ENCODE results near the gene ALDH1L2. TPM values are rescaled to one million over a fixed set of nuclear protein-coding genes. Genes with fewer than 3 reads are reported as not detected.
A peak's percentile ranks its signal among the peaks of the same experiment; 100 is the strongest.

Gene ALDH1L2
- total and polyA plus RNA-seq, 9 donors: 3.7 to 10.6 (median 6.9) TPM

- H3K27me3 ChIP-seq (ENCODE audit: control insufficient read depth, insufficient read depth, low read length): no peaks in the 10 kb centered on the region
- 83% methylated on average over 1 of the region's 4 CpGs for WGBS (ENCODE audit: insufficient coverage)
- no peak overlapping the region for H3K4me3 ChIP-seq (ENCODE audit: low read length)
- H3K27ac ChIP-seq (ENCODE audit: low read length): no peak overlapping the region
- H3K9me3 ChIP-seq (replicated peaks; ENCODE audit: control insufficient read depth, low read depth, low read length): no peaks in the 10 kb centered on the region
- no peaks in the 10 kb centered on the region for H3K4me1 ChIP-seq (ENCODE audit: control insufficient read depth, insufficient read depth, low read length)
- H3K36me3 ChIP-seq (ENCODE audit: control insufficient read depth, insufficient read depth, low read length): peaks cover 17% of the 10 kb centered on the region
- DNase-seq: no peak
Measured at GRCh38 chr12:105069936-105070702, 14.1 kb downstream of the ALDH1L2 start.

- DNase-seq: peak; percentile 21
- no peaks in the 10 kb centered on the region for H3K27me3 ChIP-seq (ENCODE audit: control insufficient read depth, insufficient read depth, low read length)
- 28% methylated on average over 5 of the region's 6 CpGs for WGBS (ENCODE audit: insufficient coverage)
- H3K4me1 ChIP-seq (ENCODE audit: control insufficient read depth, insufficient read depth, low read length): no peaks in the 10 kb centered on the region
- no peaks in the 10 kb centered on the region for H3K9me3 ChIP-seq (replicated peaks; ENCODE audit: control insufficient read depth, low read depth, low read length)
- no peak overlapping the region for H3K4me3 ChIP-seq (ENCODE audit: low read length)
- no peak overlapping the region for H3K27ac ChIP-seq (ENCODE audit: low read length)
- peaks cover 19% of the 10 kb centered on the region for H3K36me3 ChIP-seq (ENCODE audit: control insufficient read depth, insufficient read depth, low read length)
Measured at GRCh38 chr12:105067511-105068031, 16.7 kb downstream of the ALDH1L2 start.

- no peaks in the 10 kb centered on the region for H3K4me1 ChIP-seq (ENCODE audit: control insufficient read depth, insufficient read depth, low read length)
- no peak overlapping the region for H3K27ac ChIP-seq (ENCODE audit: low read length)
- H3K27me3 ChIP-seq (ENCODE audit: control insufficient read depth, insufficient read depth, low read length): no peaks in the 10 kb centered on the region
- no peaks in the 10 kb centered on the region for H3K9me3 ChIP-seq (replicated peaks; ENCODE audit: control insufficient read depth, low read depth, low read length)
- H3K4me3 ChIP-seq (ENCODE audit: low read length): no peak overlapping the region
- 64% methylated on average over 5 of the region's 7 CpGs for WGBS (ENCODE audit: insufficient coverage)
- DNase-seq: no peak
- peaks cover 24% of the 10 kb centered on the region for H3K36me3 ChIP-seq (ENCODE audit: control insufficient read depth, insufficient read depth, low read length)
Measured at GRCh38 chr12:105064564-105065178, 19.6 kb downstream of the ALDH1L2 start.

- Histone ChIP-seq H3K9me3 (replicated peaks; ENCODE audit: control insufficient read depth, low read depth, low read length) (no peaks in the 10 kb centered on the region), H3K4me1 (ENCODE audit: control insufficient read depth, insufficient read depth, low read length) (no peaks in the 10 kb centered on the region), H3K36me3 (ENCODE audit: control insufficient read depth, insufficient read depth, low read length) (peaks cover 15% of the 10 kb centered on the region), H3K27me3 (ENCODE audit: control insufficient read depth, insufficient read depth, low read length) (no peaks in the 10 kb centered on the region), H3K4me3 (ENCODE audit: low read length) (no peak overlapping the region), H3K27ac (ENCODE audit: low read length) (no peak overlapping the region)
- 85% methylated on average over 2 of the region's 11 CpGs for WGBS (ENCODE audit: insufficient coverage)
- DNase-seq: no peak
Measured at GRCh38 chr12:105060715-105061378, 23.4 kb downstream of the ALDH1L2 start.

- WGBS (ENCODE audit: insufficient coverage): no CpG with 5 or more reads among the region's 2 CpGs
- Histone ChIP-seq H3K4me3 (ENCODE audit: low read length) (no peak overlapping the region), H3K36me3 (ENCODE audit: control insufficient read depth, insufficient read depth, low read length) (peaks cover 13% of the 10 kb centered on the region), H3K27me3 (ENCODE audit: control insufficient read depth, insufficient read depth, low read length) (no peaks in the 10 kb centered on the region), H3K27ac (ENCODE audit: low read length) (no peak overlapping the region), H3K4me1 (ENCODE audit: control insufficient read depth, insufficient read depth, low read length) (no peaks in the 10 kb centered on the region), H3K9me3 (replicated peaks; ENCODE audit: control insufficient read depth, low read depth, low read length) (peaks cover 2% of the 10 kb centered on the region)
- DNase-seq: no peak
Measured at GRCh38 chr12:105057174-105057573, 27.1 kb downstream of the ALDH1L2 start.

GRCh38 chr12:105053116-105053572 is 31.1 kb downstream of the ALDH1L2 start:
- peak; percentile 86 for DNase-seq
- WGBS (ENCODE audit: insufficient coverage): no CpG with 5 or more reads among the region's 2 CpGs
- Histone ChIP-seq H3K4me3 (ENCODE audit: low read length) (no peak overlapping the region), H3K27ac (ENCODE audit: low read length) (no peak overlapping the region), H3K27me3 (ENCODE audit: control insufficient read depth, insufficient read depth, low read length) (no peaks in the 10 kb centered on the region), H3K4me1 (ENCODE audit: control insufficient read depth, insufficient read depth, low read length) (no peaks in the 10 kb centered on the region), H3K36me3 (ENCODE audit: control insufficient read depth, insufficient read depth, low read length) (peaks cover 6% of the 10 kb centered on the region), H3K9me3 (replicated peaks; ENCODE audit: control insufficient read depth, low read depth, low read length) (peaks cover 2% of the 10 kb centered on the region)

- DNase-seq: no peak
- no peak overlapping the region for H3K27ac ChIP-seq (ENCODE audit: low read length)
- H3K27me3 ChIP-seq (ENCODE audit: control insufficient read depth, insufficient read depth, low read length): no peaks in the 10 kb centered on the region
- peaks cover 6% of the 10 kb centered on the region for H3K36me3 ChIP-seq (ENCODE audit: control insufficient read depth, insufficient read depth, low read length)
- no peaks in the 10 kb centered on the region for H3K4me1 ChIP-seq (ENCODE audit: control insufficient read depth, insufficient read depth, low read length)
- no peak overlapping the region for H3K4me3 ChIP-seq (ENCODE audit: low read length)
- H3K9me3 ChIP-seq (replicated peaks; ENCODE audit: control insufficient read depth, low read depth, low read length): peaks cover 2% of the 10 kb centered on the region
- no CpG with 5 or more reads among the region's 4 CpGs for WGBS (ENCODE audit: insufficient coverage)
Measured at GRCh38 chr12:105051981-105052380, 32.3 kb downstream of the ALDH1L2 start.

GRCh38 chr12:105048315-105048714 is 35.9 kb downstream of the ALDH1L2 start:
- Histone ChIP-seq H3K4me1 (ENCODE audit: control insufficient read depth, insufficient read depth, low read length) (no peaks in the 10 kb centered on the region), H3K4me3 (ENCODE audit: low read length) (no peak overlapping the region), H3K27ac (ENCODE audit: low read length) (no peak overlapping the region), H3K36me3 (ENCODE audit: control insufficient read depth, insufficient read depth, low read length) (peaks cover 4% of the 10 kb centered on the region), H3K27me3 (ENCODE audit: control insufficient read depth, insufficient read depth, low read length) (no peaks in the 10 kb centered on the region), H3K9me3 (replicated peaks; ENCODE audit: control insufficient read depth, low read depth, low read length) (no peaks in the 10 kb centered on the region)
- no CpG with 5 or more reads among the region's 1 CpG for WGBS (ENCODE audit: insufficient coverage)
- DNase-seq: no peak

GRCh38 chr12:105047308-105047707 is 37.0 kb downstream of the ALDH1L2 start:
- Histone ChIP-seq H3K9me3 (replicated peaks; ENCODE audit: control insufficient read depth, low read depth, low read length) (no peaks in the 10 kb centered on the region), H3K27me3 (ENCODE audit: control insufficient read depth, insufficient read depth, low read length) (no peaks in the 10 kb centered on the region), H3K36me3 (ENCODE audit: control insufficient read depth, insufficient read depth, low read length) (peaks cover 4% of the 10 kb centered on the region), H3K4me3 (ENCODE audit: low read length) (no peak overlapping the region), H3K27ac (ENCODE audit: low read length) (no peak overlapping the region), H3K4me1 (ENCODE audit: control insufficient read depth, insufficient read depth, low read length) (no peaks in the 10 kb centered on the region)
- DNase-seq: no peak
- no CpG with 5 or more reads among the region's 1 CpG for WGBS (ENCODE audit: insufficient coverage)

- Histone ChIP-seq H3K27me3 (ENCODE audit: control insufficient read depth, insufficient read depth, low read length) (no peaks in the 10 kb centered on the region), H3K36me3 (ENCODE audit: control insufficient read depth, insufficient read depth, low read length) (peaks cover 3% of the 10 kb centered on the region), H3K4me3 (ENCODE audit: low read length) (no peak overlapping the region), H3K27ac (ENCODE audit: low read length) (no peak overlapping the region), H3K4me1 (ENCODE audit: control insufficient read depth, insufficient read depth, low read length) (no peaks in the 10 kb centered on the region), H3K9me3 (replicated peaks; ENCODE audit: control insufficient read depth, low read depth, low read length) (no peaks in the 10 kb centered on the region)
- no CpG with 5 or more reads among the region's 3 CpGs for WGBS (ENCODE audit: insufficient coverage)
- DNase-seq: peak; percentile 85
Measured at GRCh38 chr12:105041186-105041585, 43.1 kb downstream of the ALDH1L2 start.
